IMR-90 (cell line): ENCODE results near the gene IL11RA. TPM values are rescaled to one million over a fixed set of nuclear protein-coding genes. Genes with fewer than 3 reads are reported as not detected.

Experiments
- ATAC-seq: fragments of 200-7000 bp; cut with Tn5 transposase; 2 replicates; pipeline ENCODE4 v1.9.1; 2020; ENCODE audit warnings: low read depth, mild to moderate bottlenecking, moderate library complexity
- BruUV-seq: library from RNA; stranded (reverse); fragments of 400-500 nt; replicated peaks from 2 replicates; lab custom pipeline; 2021; lab: Mats Ljungman, UMichigan
- CTCF ChIA-PET: fragments of 300-600 bp; formaldehyde crosslinking; extraction: SDS; loops from one replicate; lab custom pipeline; 2021; ENCODE audit warnings: antibody characterized with exemption; lab: Yijun Ruan, JAX
- POLR2A ChIA-PET: fragments of 300-600 bp; sonication (Branson Sonifier 250); formaldehyde crosslinking; loops from one replicate; lab custom pipeline; 2022; ENCODE audit warnings: antibody characterized with exemption; ENCODE audit not compliant: unreplicated experiment; lab: Charles Lee
- DNase-seq: peaks from one replicate; pipeline ENCODE4 v3.0.0; 2013
- H2AFZ ChIP-seq: replicated peaks from 2 replicates; pipeline ENCODE3; 2013; ENCODE audit warnings: low read length, mild to moderate bottlenecking; ENCODE audit not compliant: poor library complexity
- H2AK5ac ChIP-seq: 2 replicates; pipeline ENCODE4 v1.6.1; 2013; ENCODE audit warnings: low read depth, low read length, inconsistent platforms
- H2AK9ac ChIP-seq: replicated peaks from 2 replicates; pipeline ENCODE3; 2013; ENCODE audit warnings: mild to moderate bottlenecking, low read depth, low read length, moderate library complexity; ENCODE audit not compliant: poor library complexity
- H2BK120ac ChIP-seq: 2 replicates; pipeline ENCODE4 v1.6.1; 2013; ENCODE audit warnings: low read depth, low read length, inconsistent platforms
- H2BK15ac ChIP-seq: 3 replicates; pipeline ENCODE4 v1.6.1; 2013; ENCODE audit warnings: low read depth, low read length, inconsistent platforms
- H2BK20ac ChIP-seq: 2 replicates; pipeline ENCODE4 v1.6.1; 2013; ENCODE audit warnings: low read depth, mild to moderate bottlenecking, inconsistent platforms, low read length, moderate library complexity
- H2BK5ac ChIP-seq: 2 replicates; pipeline ENCODE4 v1.6.1; 2013; ENCODE audit warnings: mild to moderate bottlenecking, low read depth, low read length, inconsistent platforms; ENCODE audit not compliant: poor library complexity, severe bottlenecking
- H3K14ac ChIP-seq: replicated peaks from 2 replicates; pipeline ENCODE4 v1.6.1; 2013; ENCODE audit warnings: low read depth, low read length, inconsistent platforms
- H3K18ac ChIP-seq: 2 replicates; pipeline ENCODE4 v1.6.1; 2013; ENCODE audit warnings: low read depth, low read length, control low read depth
- H3K23ac ChIP-seq: 2 replicates; pipeline ENCODE4 v1.6.1; 2013; ENCODE audit warnings: low read depth, low read length, inconsistent platforms
- H3K27ac ChIP-seq: 2 replicates; pipeline ENCODE4 v1.5.1; 2013; ENCODE audit warnings: mild to moderate bottlenecking, control low read depth, low read length; ENCODE audit not compliant: insufficient read depth
- H3K27me3 ChIP-seq: 2 replicates; pipeline ENCODE4 v1.6.1; 2013; ENCODE audit warnings: low read length; ENCODE audit not compliant: control insufficient read depth, insufficient read depth
- H3K36me3 ChIP-seq: 2 replicates; pipeline ENCODE4 v1.6.1; 2013; ENCODE audit warnings: low read length, mixed read lengths; ENCODE audit not compliant: control insufficient read depth, insufficient read depth
- H3K4ac ChIP-seq: 2 replicates; pipeline ENCODE4 v1.6.1; 2013; ENCODE audit warnings: low read depth, low read length, inconsistent platforms
- H3K4me1 ChIP-seq: 2 replicates; pipeline ENCODE4 v1.6.1; 2013; ENCODE audit warnings: low read length, mixed read lengths; ENCODE audit not compliant: control insufficient read depth, insufficient read depth
- H3K4me2 ChIP-seq: 2 replicates; pipeline ENCODE4 v1.6.1; 2013; ENCODE audit warnings: low read depth, mild to moderate bottlenecking, control low read depth, low read length, moderate library complexity
- H3K4me3 ChIP-seq: 2 replicates; pipeline ENCODE4 v1.5.1; 2013; ENCODE audit warnings: low read depth, mild to moderate bottlenecking, control low read depth, low read length, moderate library complexity; ENCODE audit not compliant: insufficient read depth
- H3K56ac ChIP-seq: 2 replicates; pipeline ENCODE4 v1.6.1; 2013; ENCODE audit warnings: low read length, inconsistent platforms; ENCODE audit not compliant: insufficient read depth; ENCODE audit errors: extremely low read depth
- H3K79me1 ChIP-seq, 2 experiments: 2 replicates each; pipeline ENCODE4 v1.6.1; 2013; ENCODE audit warnings: low read length in 2 of 2, inconsistent platforms in 1 of 2, low read depth in 1 of 2
- H3K9ac ChIP-seq: 2 replicates; pipeline ENCODE4 v1.6.1; 2013; ENCODE audit warnings: low read depth, low read length, control low read depth
- H3K9me1 ChIP-seq: 2 replicates; pipeline ENCODE4 v1.6.1; 2013; ENCODE audit warnings: low read length, inconsistent platforms; ENCODE audit not compliant: insufficient read depth
- H3K9me3 ChIP-seq: 2 replicates; pipeline ENCODE4 v1.6.1; 2013; ENCODE audit warnings: low read length; ENCODE audit not compliant: control insufficient read depth, insufficient read depth
- H4K20me1 ChIP-seq: 2 replicates; pipeline ENCODE4 v1.6.1; 2013; ENCODE audit warnings: low read length, inconsistent platforms; ENCODE audit not compliant: insufficient read depth
- H4K5ac ChIP-seq: 2 replicates; pipeline ENCODE4 v1.6.1; 2013; ENCODE audit warnings: mild to moderate bottlenecking, low read depth, low read length, control low read depth
- H4K8ac ChIP-seq, 2 experiments: 2 replicates each; pipeline ENCODE4 v1.6.1; 2013; ENCODE audit warnings: low read depth in 2 of 2, low read length in 2 of 2, control low read depth in 1 of 2, inconsistent platforms in 1 of 2
- H4K91ac ChIP-seq: 2 replicates; pipeline ENCODE4 v1.6.1; 2013; ENCODE audit warnings: low read depth, low read length, inconsistent platforms; ENCODE audit not compliant: insufficient read depth
- RFX5 ChIP-seq: IDR thresholded peaks from 2 replicates; pipeline ENCODE4 v1.8.0; 2012; ENCODE audit warnings: low read depth, mild to moderate bottlenecking, low read length, moderate library complexity
- WGBS, 2 experiments: methylation state at CpG; one replicate each; pipeline versions ENCODE4 v1.1.5 to v1.1.7; 2013; ENCODE audit warnings: missing lambda C conversion rate in 2 of 2; ENCODE audit not compliant: insufficient read length in 1 of 2; ENCODE audit errors: extremely low coverage in 2 of 2; 5-methylcytosine and 5-hydroxymethylcytosine counted together
- dilution Hi-C: fragments of 300-500 bp; cut with HindIII; formaldehyde crosslinking; loops from one replicate; pipeline ENCODE4 v1.14.3; 2018; ENCODE audit warnings: low sequenced_read_pairs; ENCODE audit not compliant: unreplicated experiment
- in situ Hi-C: fragments of 300-500 bp; cut with MboI; formaldehyde crosslinking; loops from 3 replicates; pipeline ENCODE4 v1.14.3; 2019; ENCODE audit warnings: low sequenced_read_pairs, inconsistent platforms, mixed read lengths
- intact Hi-C: fragments of 100-400 bp; cut with micrococcal nuclease; formaldehyde crosslinking; loops from 2 replicates; pipeline ENCODE4 v1.10.0; 2022
- polyA plus RNA-seq, 3 experiments: library from polyadenylated mRNA; depleted of rRNA; stranded (reverse); fragments of >200 nt; gene quantifications; 2 replicates each; pipeline ENCODE4 v1.2.3, GENCODE V29; 2012; ENCODE audit warnings: low replicate concordance in 1 of 3
- total RNA-seq: library from RNA; depleted of rRNA; stranded (reverse); fragments of >200 nt; gene quantifications from 2 replicates; pipeline ENCODE4 v1.2.3, GENCODE V29; 2012

Gene IL11RA
- total and polyA plus RNA-seq, 2 of the 4 experiments (the other 2 are of a cell fraction) = 8.2 to 15.9 TPM

DNA sequence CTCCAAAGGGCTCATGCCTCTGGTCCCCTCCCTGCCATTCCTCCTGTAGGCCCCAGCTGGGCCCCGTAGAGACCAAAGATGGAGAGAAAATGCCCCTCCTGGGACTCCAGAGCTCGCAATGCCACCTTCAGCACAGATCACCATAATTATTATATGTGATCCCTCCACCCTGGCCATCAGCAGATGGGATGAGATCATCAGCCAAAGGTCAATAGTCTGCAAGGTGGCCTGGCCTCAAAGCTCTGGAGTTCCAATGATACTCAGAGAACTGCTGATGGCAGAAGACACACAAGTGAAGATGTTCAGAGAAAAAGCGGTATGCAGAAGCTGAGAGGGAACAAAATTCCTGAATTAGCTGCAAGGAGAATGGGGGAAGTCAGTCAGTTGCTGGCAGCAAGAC, 45.1 kb upstream of the IL11RA start:
- BruUV-seq = no TSS peak
- Histone ChIP-seq H3K18ac (no peak overlapping the region), H2BK120ac (no peak overlapping the region), H4K8ac (no peak overlapping the region), H2BK20ac (no peak overlapping the region), H3K79me1 (peaks cover 8 to 15% of the 10 kb centered on the region in 2 experiments; a peak in 3 of 4 replicates), H3K14ac (no peak overlapping the region), H2AFZ (no peak overlapping the region), H2BK15ac (no peak overlapping the region), H3K9me1 (peaks cover 12% of the 10 kb centered on the region), H4K5ac (no peak overlapping the region), H2BK5ac (no peak overlapping the region), H3K4ac (no peak overlapping the region), H3K4me3 (no peak overlapping the region), H2AK9ac (no peak overlapping the region), H3K23ac (no peak overlapping the region), H3K56ac (no peak overlapping the region), H3K9ac (no peak overlapping the region), H4K91ac (no peak overlapping the region), H3K27ac (no peak overlapping the region), H3K4me2 (no peak overlapping the region), H3K27me3 (peaks cover 25% of the 10 kb centered on the region), H3K36me3 (peaks cover 3% of the 10 kb centered on the region; the same call in 1 of the 2 replicates), H3K9me3 (no peaks in the 10 kb centered on the region), H3K4me1 (peaks cover 6% of the 10 kb centered on the region; the same call in 1 of the 2 replicates), H4K20me1 (peaks cover 5% of the 10 kb centered on the region; the same call in 1 of the 2 replicates), H2AK5ac (no peak overlapping the region)
- intact Hi-C loops (no loop called here), dilution Hi-C loops (no loop called here), in situ Hi-C loops (loop anchor here (10.0 kb wide), 1 partner anchor 172 kb away; no protein-coding TSS in a partner anchor)
- ChIA-PET CTCF (no interaction called here), POLR2A (no interaction called here)
- DNase-seq = no peak
- TF ChIP-seq RFX5 = no peak
- ATAC-seq = no peak
- 100% methylated on average over 1 of the region's 3 CpGs; no CpG with 5 or more reads in 1 of the 2 experiments for WGBS, 2 experiments
